Endodermal cell (in vitro differentiated cells): ENCODE results near the gene KIF5B. TPM values are rescaled to one million over a fixed set of nuclear protein-coding genes. Genes with fewer than 3 reads are reported as not detected.

Source experiments
- DNase-seq: peaks from one replicate; pipeline ENCODE4 v3.0.0-alpha.2; 2017
- H3K27ac ChIP-seq: 2 replicates; pipeline ENCODE4 v1.5.1; 2013; ENCODE audit warnings: mild to moderate bottlenecking, low read depth, low read length, moderate library complexity
- H3K27me3 ChIP-seq: 2 replicates; pipeline ENCODE4 v1.6.1; 2013; ENCODE audit warnings: mild to moderate bottlenecking, low read length, moderate library complexity; ENCODE audit not compliant: insufficient read depth, control insufficient read depth, poor library complexity, severe bottlenecking
- H3K36me3 ChIP-seq: 2 replicates; pipeline ENCODE4 v1.7.0; 2013; ENCODE audit warnings: mild to moderate bottlenecking, low read length, moderate library complexity; ENCODE audit not compliant: control insufficient read depth, insufficient read depth
- H3K4me1 ChIP-seq: one replicate; pipeline ENCODE4 v1.7.0; 2013; ENCODE audit warnings: low read length; ENCODE audit not compliant: control insufficient read depth, insufficient read depth
- H3K4me3 ChIP-seq: 2 replicates; pipeline ENCODE4 v1.5.1; 2013; ENCODE audit warnings: mild to moderate bottlenecking, low read length, moderate library complexity
- H3K9ac ChIP-seq: 2 replicates; pipeline ENCODE4 v1.6.1; 2013; ENCODE audit warnings: mild to moderate bottlenecking, low read length, moderate library complexity; ENCODE audit not compliant: poor library complexity, severe bottlenecking; ENCODE audit errors: extremely low read depth
- H3K9me3 ChIP-seq: 2 replicates; pipeline ENCODE4 v1.6.1; 2013; ENCODE audit warnings: mild to moderate bottlenecking, low read length, moderate library complexity; ENCODE audit not compliant: control insufficient read depth
- H3K27ac Mint-ChIP-seq: 2 replicates; pipeline ENCODE4 v1.8.0; 2020; ENCODE audit warnings: mixed read lengths
- H3K27me3 Mint-ChIP-seq: 2 replicates; pipeline ENCODE4 v1.8.0; 2021; ENCODE audit warnings: mild to moderate bottlenecking, mixed read lengths; ENCODE audit not compliant: insufficient read depth
- H3K36me3 Mint-ChIP-seq: 2 replicates; pipeline ENCODE4 v1.8.0; 2020; ENCODE audit warnings: low read depth, mixed read lengths
- H3K4me1 Mint-ChIP-seq: 2 replicates; pipeline ENCODE4 v1.8.0; 2020; ENCODE audit warnings: mixed read lengths
- H3K4me3 Mint-ChIP-seq: 2 replicates; pipeline ENCODE4 v1.8.0; 2020; ENCODE audit warnings: mild to moderate bottlenecking, moderate library complexity, mixed read lengths
- H3K9me3 Mint-ChIP-seq: 2 replicates; pipeline ENCODE4 v1.8.0; 2020; ENCODE audit warnings: mild to moderate bottlenecking, mixed read lengths
- WGBS, 2 experiments: methylation state at CpG; one replicate each; pipeline versions ENCODE4 v1.1.5 to v1.1.7; 2013; ENCODE audit warnings: missing lambda C conversion rate in 2 of 2, mixed read lengths in 1 of 2; ENCODE audit not compliant: insufficient coverage in 1 of 2, insufficient read length in 1 of 2; 5-methylcytosine and 5-hydroxymethylcytosine counted together
- total RNA-seq, 2 donors: library from RNA; stranded (reverse); fragmentation: NEBNext Ultra II Directional in 1 of 2; extraction: Animal tissue kit (Norgen Biotek cat#: 25700) in 1 of 2; gene quantifications; 2 replicates in 1 of 2; 3 replicates in 1 of 2; pipeline ENCODE4 v1.2.1, GENCODE V29; 2021
- TF ChIP-seq, protein P1 (sequence below): fragments of 200-600 bp; sonication (generic); conservative IDR thresholded peaks from 2 replicates; pipeline ENCODE4 v1.5.0; 2021; ENCODE audit warnings: antibody characterized with exemption, mild to moderate bottlenecking

Gene KIF5B
- total RNA-seq, 2 donors from 2014 or later: 90.8 to 104 TPM

DNA sequence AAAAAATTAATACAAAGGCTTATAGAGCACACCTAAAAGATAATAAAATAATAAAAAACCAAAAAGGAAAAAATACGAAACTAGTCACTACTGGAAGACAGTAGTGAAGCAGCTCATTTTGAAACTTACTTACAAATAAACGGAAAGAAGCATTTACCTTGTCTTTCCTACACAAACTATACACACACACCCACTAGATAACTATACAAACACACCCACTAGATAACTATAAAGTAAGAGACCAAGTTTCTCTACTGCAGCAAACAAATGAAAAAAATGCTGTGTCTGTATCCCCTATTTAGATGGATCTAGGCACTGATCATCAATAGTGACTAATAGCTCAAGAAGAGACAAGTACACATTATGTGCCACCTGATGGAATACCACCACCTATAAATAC is 49.2 kb downstream of the KIF5B start:
- Histone ChIP-seq H3K9me3 (no peaks in the 10 kb centered on the region), H3K27me3 (no peaks in the 10 kb centered on the region), H3K9ac (no peak overlapping the region), H3K4me1 (no peaks in the 10 kb centered on the region), H3K4me3 (no peak overlapping the region), H3K36me3 (peaks cover 46% of the 10 kb centered on the region), H3K27ac (no peak overlapping the region)
- TF ChIP-seq, protein P1, sequence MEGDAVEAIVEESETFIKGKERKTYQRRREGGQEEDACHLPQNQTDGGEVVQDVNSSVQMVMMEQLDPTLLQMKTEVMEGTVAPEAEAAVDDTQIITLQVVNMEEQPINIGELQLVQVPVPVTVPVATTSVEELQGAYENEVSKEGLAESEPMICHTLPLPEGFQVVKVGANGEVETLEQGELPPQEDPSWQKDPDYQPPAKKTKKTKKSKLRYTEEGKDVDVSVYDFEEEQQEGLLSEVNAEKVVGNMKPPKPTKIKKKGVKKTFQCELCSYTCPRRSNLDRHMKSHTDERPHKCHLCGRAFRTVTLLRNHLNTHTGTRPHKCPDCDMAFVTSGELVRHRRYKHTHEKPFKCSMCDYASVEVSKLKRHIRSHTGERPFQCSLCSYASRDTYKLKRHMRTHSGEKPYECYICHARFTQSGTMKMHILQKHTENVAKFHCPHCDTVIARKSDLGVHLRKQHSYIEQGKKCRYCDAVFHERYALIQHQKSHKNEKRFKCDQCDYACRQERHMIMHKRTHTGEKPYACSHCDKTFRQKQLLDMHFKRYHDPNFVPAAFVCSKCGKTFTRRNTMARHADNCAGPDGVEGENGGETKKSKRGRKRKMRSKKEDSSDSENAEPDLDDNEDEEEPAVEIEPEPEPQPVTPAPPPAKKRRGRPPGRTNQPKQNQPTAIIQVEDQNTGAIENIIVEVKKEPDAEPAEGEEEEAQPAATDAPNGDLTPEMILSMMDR: no peak
- Mint-ChIP-seq H3K27me3 (no peaks in the 10 kb centered on the region), H3K36me3 (peaks cover 38% of the 10 kb centered on the region), H3K4me3 (no peak overlapping the region), H3K9me3 (no peaks in the 10 kb centered on the region), H3K27ac (peak overlapping the region; percentile 9), H3K4me1 (peaks cover 17% of the 10 kb centered on the region)
- no peak for DNase-seq
- WGBS, 2 experiments: 94% methylated on average over 2 of the region's 2 CpGs; no CpG with 5 or more reads in 1 of the 2 experiments

DNA sequence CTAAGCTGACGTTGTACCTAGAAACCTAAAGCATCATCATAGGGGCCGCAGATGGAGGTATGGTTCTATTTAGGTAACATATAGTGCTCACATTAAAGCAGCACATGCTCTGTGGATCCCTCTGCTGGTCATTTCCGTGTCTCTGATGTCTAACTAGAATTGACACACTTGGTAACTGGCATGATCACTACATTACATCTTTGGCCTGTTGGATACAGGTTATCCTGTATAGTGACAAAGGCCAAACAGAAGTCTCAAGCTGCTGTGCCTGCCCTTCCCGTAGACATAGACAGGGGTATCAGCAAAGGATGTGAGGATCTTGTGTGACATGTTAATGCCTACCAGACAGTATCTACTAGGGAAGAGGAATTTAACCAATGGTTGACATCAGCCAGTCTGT is 51.2 kb downstream of the KIF5B start:
- 74 to 75% methylated on average over 3 to 4 of the region's 4 CpGs for whole genome bisulfite sequencing, 2 experiments
- peaks cover 26% of the 10 kb centered on the region for H3K36me3 Mint-ChIP-seq
- peak; percentile 79 for DNase-seq
- no peak overlapping the region for H3K27ac ChIP-seq
- H3K36me3 ChIP-seq: peaks cover 27% of the 10 kb centered on the region
- H3K27ac Mint-ChIP-seq: peak overlapping the region; percentile 35
- H3K4me3 ChIP-seq: no peak overlapping the region
- no peaks in the 10 kb centered on the region for H3K27me3 ChIP-seq
- TF ChIP-seq, protein P1: peak; percentile 81
- H3K9me3 Mint-ChIP-seq: no peaks in the 10 kb centered on the region
- no peaks in the 10 kb centered on the region for H3K9me3 ChIP-seq
- H3K9ac ChIP-seq: no peak overlapping the region
- peaks cover 28% of the 10 kb centered on the region for H3K4me1 Mint-ChIP-seq
- no peaks in the 10 kb centered on the region for H3K4me1 ChIP-seq
- no peak overlapping the region for H3K4me3 Mint-ChIP-seq
- no peaks in the 10 kb centered on the region for H3K27me3 Mint-ChIP-seq

DNA sequence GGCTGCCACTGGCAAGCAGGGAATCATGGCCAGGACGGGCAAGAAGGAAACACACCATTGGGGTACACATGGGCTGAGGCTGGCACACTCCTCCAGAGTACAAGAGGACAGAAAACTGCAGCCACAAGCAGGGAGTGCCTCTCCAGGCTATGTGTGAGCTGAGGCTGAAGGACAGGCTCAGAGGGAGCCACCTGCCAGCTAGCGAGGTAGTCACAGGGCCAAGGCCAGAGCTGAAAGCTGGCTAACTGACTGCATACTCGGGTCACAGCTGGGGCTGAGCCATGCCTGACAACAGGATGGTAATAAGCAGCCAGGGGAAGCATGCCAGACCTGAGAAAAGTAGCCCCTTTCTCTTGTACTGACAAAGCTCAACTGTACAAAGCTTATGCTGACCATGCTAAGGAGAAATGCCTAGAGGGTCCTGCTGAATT is 52.0 kb downstream of the KIF5B start:
- Mint-ChIP-seq H3K9me3 (no peaks in the 10 kb centered on the region), H3K27ac (peak overlapping the region; percentile 74), H3K4me1 (peaks cover 33% of the 10 kb centered on the region), H3K4me3 (no peak overlapping the region), H3K27me3 (no peaks in the 10 kb centered on the region), H3K36me3 (peaks cover 19% of the 10 kb centered on the region)
- Histone ChIP-seq H3K4me1 (peaks cover 2% of the 10 kb centered on the region), H3K27me3 (no peaks in the 10 kb centered on the region), H3K9me3 (no peaks in the 10 kb centered on the region), H3K9ac (no peak overlapping the region), H3K36me3 (peaks cover 18% of the 10 kb centered on the region), H3K27ac (peak overlapping the region; percentile 70), H3K4me3 (no peak overlapping the region)
- 82 to 87% methylated on average over 3 of the region's 3 CpGs for WGBS, 2 experiments
- TF ChIP-seq, protein P1: no peak
- peak; percentile 78 for DNase-seq
